EH (cell line): Measurements from ENCODE around the gene NUP188.
"Not testable (repeated sequence)": the region's sequence is repeated elsewhere in the genome, so short reads cannot be mapped to it uniquely, and the experiment has no call there.

Experiments used
- DNase-seq: peaks from one replicate; pipeline ENCODE4 v3.0.0-alpha.2; 2015; ENCODE audit warnings: low read depth

NUP188 gene

DNA sequence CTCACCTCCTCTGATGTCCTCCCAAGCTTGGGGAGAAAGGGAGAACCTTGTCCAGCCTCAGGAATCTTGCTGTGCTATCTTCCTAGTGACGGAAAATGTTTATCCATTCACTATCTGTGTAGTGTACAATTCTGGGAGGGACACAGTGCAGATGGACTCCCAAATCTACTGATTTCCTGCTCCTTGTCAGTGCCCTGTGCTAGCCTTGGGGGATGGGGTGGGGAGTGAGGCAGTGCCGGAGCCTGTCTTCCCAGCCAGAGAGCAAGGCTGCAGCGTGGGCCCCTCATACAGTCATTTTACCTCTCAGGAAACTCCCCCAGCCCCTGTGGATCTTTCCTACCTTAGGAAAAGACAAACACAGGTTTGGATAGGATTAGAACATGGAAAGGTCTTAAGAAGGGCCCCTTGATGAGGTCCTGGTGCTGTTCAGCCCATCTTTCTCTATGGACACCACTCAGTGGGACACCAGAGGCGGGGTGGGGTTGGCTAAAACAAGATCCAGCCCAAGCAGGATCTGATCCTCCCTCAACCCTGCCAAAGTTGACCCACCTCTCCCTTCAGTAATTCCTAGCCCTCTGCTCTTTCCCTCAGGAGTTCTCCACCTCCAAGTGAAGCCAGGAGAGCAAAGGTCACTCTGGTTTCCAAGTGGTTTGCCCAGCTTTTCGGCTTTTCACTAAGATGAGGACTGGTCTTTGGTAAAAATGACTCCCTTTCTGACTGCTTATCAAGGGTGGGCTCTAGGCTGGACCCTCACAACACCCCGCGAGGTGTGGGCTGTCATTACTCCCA is 3.5 kb upstream of the NUP188 start:
- no peak for DNase-seq

DNA sequence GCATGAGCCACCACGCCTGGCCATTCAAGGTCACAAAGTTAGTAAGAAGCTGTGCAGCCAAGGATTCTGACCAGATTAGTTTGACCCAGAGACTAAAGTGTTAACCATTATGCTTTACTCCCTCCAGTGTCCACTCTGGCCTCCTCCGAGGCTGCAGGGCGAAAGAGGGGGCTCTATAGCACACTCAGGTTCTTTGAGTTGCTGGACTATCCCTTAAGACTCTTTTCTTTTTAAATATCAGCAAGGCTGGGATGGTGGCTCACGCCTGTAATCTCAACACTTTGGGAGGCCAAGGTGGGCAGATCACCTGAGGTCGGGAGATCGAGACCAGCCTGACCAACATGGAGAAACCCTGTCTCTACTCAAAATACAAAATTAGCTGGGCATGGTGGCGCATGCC is 2.5 kb upstream of the NUP188 start:
- DNase-seq: not testable (repeated sequence)

- DNase-seq: no peak
Observed at GRCh38 chr9:128945798-128946501, 1.5 kb upstream of the NUP188 start.

DNA sequence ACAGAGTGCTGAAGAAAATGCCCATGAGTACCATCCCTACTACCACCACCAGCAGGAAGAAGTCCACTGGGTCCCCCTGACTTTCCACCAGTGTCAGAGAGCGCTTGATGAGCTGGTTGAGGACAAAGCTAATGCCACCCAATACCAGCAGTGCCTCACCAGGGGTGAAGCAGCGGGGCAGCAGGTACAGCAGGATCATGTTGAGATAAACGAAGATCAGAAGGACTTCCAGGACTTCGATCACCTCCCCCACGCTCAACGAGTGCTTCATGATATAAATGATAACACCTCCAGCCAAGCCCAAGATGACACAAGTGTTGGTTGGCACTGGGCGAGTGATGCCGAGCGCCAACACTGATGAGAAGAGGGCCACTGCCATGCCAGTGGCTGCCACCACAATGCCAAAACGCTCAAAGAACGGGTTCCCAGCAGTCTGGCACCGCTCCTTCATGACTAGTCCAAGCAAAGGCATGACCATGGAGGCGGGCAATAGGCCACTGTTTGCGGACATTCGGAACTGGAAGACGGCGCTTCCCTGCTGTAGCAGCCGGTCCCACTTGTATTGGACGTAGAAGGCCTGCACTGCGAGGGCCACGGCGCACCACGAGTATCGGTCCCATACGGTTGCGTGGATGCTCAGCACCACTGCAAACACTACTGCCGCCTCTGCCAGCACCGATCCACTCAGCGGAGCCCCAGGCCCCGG is 775 bp upstream of the NUP188 start:
- peak; percentile 39 for DNase-seq

DNA sequence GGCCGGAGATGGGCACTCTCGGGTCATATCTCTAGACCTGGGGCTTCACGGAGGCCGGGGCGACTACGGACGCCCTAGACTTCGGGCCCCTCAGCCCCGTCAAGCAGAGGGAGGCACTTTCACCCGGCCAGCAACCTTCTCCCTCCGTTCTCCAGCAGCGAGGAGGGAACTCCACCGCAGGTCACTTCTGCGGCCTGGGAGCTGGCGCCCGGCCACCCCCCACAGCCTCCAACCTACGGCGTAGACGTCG is 297 bp upstream of the NUP188 start:
- DNase-seq: no peak

DNA sequence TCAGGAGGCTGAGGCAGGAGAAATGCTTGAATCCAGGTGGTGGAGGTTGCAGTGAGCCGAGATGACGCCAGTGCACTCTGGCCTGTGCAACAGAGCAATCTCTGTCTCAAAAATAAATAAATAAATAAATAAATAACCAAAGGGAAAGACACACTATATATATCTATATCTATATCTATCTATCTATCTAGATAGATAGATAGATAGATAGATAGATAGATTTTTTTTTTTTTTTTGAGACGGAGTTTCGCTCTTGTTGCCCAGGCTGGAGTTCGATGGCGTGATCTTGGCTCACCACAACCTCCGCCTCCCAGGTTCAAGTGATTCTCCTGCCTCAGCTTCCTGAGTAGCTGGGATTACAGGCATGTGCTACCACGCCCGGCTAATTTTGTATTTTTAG is 13.9 kb downstream of the NUP188 start:
- not testable (repeated sequence) for DNase-seq

GRCh38 chr9:128969491-128969890 is 22.0 kb downstream of the NUP188 start:
- peak; percentile 63 for DNase-seq

- DNase-seq: peak; percentile 79
Observed at GRCh38 chr9:128972956-128973355, 25.5 kb downstream of the NUP188 start.

DNA sequence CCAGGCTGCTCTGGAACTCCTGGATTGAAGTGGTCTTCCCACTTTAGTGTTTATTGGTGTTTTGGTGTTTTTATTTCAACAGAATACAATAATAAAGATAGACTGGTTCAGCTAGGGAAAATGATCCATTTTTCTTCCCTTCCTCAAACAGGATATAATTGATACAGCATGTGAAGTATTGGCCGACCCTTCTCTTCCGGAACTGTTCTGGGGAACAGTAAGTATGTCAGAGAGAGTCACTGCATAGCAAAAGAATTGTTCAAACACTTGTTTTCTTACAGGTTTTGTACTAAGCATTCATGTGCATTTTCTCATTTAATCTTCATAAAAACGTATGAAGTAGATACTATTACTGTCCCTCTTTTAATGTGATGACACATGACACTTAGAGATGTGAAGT is 31.6 kb downstream of the NUP188 start:
- no peak for DNase-seq

- no peak for DNase-seq
Observed at GRCh38 chr9:128983536-128983935, 36.0 kb downstream of the NUP188 start.

DNA sequence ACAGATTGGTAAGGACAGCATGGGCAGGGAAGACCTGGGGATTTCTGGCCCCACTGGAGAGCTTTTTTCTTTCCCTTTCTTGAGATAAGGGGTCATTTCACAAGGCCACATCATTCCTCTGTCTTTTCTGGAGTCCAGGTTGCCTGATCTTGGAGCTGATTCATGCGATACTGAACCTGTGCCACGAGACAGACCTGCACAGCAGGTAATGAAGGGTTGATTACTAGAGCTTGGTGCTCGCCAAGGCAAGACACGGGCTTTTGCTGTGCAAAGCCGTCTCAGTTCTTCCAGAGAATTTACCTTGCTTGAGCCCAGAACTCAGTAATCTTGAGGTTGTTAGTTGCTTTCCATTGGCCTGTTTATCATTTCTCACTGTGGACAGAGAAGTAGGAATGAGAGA is 39.2 kb downstream of the NUP188 start:
- DNase-seq: no peak

GRCh38 chr9:128987805-128988204 is 40.3 kb downstream of the NUP188 start:
- peak; percentile 82 for DNase-seq

GRCh38 chr9:128992995-128993394 is 45.5 kb downstream of the NUP188 start:
- DNase-seq: peak; percentile 27

DNA sequence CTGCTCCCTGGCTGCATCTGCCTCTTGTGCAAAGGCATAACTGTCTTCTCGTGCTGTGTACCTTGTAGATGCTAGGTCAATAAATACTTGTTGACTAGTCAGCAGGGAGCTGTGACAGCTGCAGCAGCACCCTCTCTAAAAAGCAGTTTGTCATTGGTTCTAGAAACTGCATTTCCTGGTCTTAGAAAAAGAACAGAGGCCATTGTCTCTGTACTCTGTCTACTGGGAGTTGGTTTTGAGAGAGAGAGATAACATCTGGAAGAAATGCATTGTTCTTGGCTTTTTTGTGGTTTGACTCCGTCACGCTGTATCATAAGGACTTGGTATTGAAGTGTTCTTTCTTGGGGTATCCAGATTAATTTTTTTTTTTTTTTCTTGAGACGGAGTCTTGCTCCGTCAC is 48.3 kb downstream of the NUP188 start:
- no peak for DNase-seq

DNA sequence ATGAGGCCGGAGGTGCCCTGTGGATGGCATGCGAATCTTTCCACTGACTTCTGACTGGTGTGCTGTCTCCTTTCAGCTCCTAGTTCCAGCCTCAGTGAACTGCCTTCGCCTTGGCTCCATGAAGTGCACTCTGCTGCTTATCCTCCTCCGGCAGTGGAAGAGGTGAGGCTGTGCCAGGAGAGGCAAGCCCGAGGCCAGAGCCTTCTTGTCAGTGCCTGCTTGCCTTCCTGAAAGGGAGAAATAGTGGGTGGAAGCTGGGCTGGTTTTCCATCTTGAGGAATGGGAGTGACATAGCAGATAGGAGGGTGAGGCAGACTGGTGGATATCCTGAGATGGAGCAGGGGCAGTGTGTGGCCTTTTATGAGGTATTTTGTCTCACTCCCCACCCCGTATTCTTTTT is 51.0 kb downstream of the NUP188 start:
- no peak for DNase-seq

- DNase-seq: no peak
Observed at GRCh38 chr9:128999581-129000206, 52.2 kb downstream of the NUP188 start.

DNA sequence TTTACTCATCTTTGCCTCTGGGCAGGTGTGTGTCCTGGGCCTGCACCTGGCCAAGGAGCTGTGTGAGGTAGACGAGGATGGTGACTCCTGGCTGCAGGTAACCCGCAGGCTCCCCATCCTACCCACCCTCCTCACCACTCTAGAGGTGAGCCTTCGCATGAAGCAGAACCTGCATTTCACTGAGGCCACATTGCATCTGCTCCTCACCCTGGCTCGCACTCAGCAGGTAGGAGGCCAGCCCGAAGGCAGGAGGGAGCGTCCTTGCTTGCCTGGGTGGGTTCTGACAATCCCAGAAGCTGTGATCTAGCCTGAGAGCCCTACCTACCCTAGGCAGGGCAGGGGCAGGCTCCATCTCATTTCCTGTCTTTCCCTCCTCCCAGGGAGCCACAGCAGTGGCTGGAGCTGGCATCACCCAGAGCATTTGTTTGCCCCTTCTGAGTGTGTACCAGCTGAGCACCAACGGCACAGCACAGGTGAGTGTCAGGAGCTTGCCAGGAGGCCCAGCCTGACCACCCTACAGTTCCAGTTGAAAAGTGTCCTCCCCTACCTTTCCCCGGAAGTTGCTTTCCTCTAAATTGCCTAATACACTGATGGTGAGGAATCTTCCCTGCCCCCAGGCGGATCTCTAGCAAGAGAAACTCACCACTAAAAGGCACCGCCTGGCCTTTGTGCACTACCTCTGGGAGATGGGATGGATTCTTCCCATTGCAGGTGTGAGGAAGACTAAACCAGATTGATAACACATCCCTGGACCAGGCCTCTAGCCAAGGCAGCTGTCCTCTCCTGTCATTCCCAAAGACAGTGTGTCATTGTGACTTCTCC is 54.2 kb downstream of the NUP188 start:
- no peak for DNase-seq

DNA sequence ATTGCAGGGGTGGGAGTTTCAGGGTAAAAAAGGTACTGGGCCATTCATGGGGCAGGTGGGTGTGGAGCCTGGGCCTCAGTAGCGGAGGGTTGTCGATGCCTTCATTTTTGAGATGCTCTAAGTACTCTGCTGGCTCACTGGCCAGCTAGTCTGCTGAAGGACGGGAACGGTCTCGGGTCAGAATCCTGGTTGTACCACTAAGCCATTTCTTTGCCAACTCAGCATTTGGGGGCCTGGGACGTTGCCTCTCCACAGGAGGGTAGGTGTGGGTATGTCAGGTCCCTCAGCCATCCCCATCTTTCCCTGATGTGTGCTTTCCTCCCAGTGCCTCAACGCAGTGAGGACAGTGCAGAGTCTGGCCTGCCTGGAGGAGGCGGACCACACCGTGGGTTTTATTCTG is 55.5 kb downstream of the NUP188 start:
- no peak for DNase-seq

DNA sequence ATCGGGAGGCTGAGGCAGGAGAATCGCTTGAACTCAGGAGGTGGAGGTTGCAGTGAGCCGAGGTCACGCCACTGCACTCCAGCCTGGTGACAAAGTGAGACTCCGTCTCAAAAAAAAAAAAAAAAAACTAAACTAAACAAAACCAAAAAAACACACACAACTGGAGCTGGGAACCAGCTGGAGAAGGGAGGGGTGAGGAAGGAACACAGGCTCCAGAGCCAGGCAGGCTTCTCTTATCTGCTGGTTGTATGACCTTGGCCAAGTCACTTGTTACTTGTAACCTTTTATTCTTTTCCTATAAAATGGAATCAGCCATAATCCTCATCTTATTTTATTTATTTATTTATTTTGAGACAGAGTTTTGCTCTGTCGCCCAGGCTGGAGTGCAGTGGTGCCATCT is 56.7 kb downstream of the NUP188 start:
- not testable (repeated sequence) for DNase-seq

DNA sequence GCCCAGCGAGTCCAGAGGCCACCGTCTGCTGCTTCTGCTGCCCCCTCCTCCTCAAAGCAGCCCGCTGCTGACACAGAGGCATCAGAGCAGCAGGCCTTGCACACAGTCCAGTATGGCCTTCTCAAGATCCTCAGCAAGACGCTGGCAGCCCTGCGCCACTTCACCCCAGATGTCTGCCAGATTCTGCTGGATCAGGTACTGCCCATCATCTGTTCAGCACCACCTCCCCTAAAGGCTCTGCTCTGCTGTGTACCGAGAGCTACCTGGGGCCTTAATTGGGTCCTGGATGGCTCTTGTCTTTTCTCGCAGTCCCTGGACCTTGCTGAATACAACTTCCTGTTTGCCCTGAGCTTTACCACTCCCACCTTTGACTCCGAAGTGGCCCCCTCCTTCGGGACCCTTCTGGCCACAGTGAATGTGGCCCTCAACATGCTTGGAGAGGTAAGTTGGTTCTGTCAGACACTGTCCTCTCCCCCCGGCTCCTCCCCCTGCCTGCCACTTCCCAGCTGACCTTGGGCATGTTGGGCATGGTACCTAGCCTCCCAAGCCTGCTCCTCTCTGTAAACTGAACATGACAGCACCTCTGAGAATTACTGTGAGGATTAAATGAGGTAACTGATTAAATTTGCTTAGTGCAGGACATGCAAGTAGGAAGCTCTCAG is 58.0 kb downstream of the NUP188 start:
- DNase-seq: no peak

DNA sequence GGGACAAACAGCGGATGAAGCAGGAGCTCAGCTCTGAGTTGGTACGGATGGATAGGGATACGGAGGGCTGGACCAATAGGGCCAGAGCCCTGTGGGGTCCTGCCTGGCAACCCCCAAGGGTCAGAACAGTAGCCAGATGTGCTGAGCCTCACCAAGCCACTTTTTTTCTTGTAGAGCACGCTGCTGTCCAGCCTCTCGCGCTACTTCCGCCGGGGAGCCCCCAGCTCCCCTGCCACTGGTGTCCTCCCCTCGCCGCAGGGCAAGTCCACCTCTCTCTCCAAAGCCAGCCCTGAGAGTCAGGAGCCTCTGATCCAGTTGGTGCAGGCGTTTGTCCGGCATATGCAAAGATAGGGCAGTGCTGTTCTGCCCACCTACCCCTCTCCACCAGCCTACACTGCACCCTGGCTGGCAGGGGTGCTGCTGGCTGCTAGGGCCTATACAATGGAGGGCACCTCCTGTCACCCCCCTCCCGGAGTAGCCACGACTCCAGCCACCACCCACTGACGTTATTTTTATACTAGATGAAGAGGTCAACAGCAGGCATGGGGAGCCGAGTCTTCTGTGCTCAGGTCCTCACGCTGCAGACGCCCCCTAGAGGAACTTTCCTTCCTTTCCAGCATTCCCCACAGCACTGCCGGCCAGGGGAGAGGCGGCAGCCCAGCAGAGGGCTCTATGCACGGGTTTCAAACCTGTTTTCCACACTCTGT is 59.0 kb downstream of the NUP188 start:
- DNase-seq: peak; percentile 77
